HK-2 (cell line): ENCODE measurements around the gene MSH5.
A peak's percentile ranks its signal among the peaks of the same experiment; 100 is the strongest.
"Not testable (repeated sequence)": the region's sequence is repeated elsewhere in the genome, so short reads cannot be mapped to it uniquely, and the experiment has no call there.

Source experiments
- DNase-seq: peaks from one replicate; pipeline ENCODE4 v3.0.0-alpha.2; 2018; ENCODE audit not compliant: unreplicated experiment

The MSH5 gene

GRCh38 chr6:31801031-31801927 lies 61.5 kb downstream of the MSH5 start:
- not testable (repeated sequence) for DNase-seq

- no peak for DNase-seq
These were observed 66.2 kb downstream of the MSH5 start for GRCh38 chr6:31805939-31806469.

GRCh38 chr6:31806470-31807272 lies 66.9 kb downstream of the MSH5 start, which contains the start of gene LSM2:
Gene LSM2 (minus strand): TSS chr6:31806966. CDS start chr6:31806757, 209 bp downstream.
- peak; percentile 97 for DNase-seq

GRCh38 chr6:31808599-31808998 lies 68.8 kb downstream of the MSH5 start:
- not testable (repeated sequence) for DNase-seq

GRCh38 chr6:31811645-31812044 lies 71.8 kb downstream of the MSH5 start:
- DNase-seq: no peak
